GM18519 (cell line): ENCODE data around the gene MNDA.

ENCODE experiments used
- ATAC-seq: cut with Tn5 transposase; IDR thresholded peaks from one replicate; pipeline ENCODE4 v1.9.1; 2021; ENCODE audit warnings: mild to moderate bottlenecking, moderate library complexity; ENCODE audit not compliant: unreplicated experiment, low FRiP score

The MNDA gene

GRCh38 chr1:158830904-158831507, at the start of gene MNDA:
Gene MNDA, plus strand, starts transcription at chr1:158831351. Its CDS starts 10,803 bp downstream, at chr1:158842154.
- peak; percentile 89 for ATAC-seq

GRCh38 chr1:158793604-158794003, 37.5 kb upstream of the MNDA start:
- ATAC-seq: no peak

GRCh38 chr1:158794247-158794646, 36.9 kb upstream of the MNDA start:
- ATAC-seq: no peak

GRCh38 chr1:158798531-158798930, 32.6 kb upstream of the MNDA start:
- no peak for ATAC-seq

- ATAC-seq: no peak
Observed at GRCh38 chr1:158799689-158800088, 31.5 kb upstream of the MNDA start.

GRCh38 chr1:158800526-158800925, 30.6 kb upstream of the MNDA start:
- ATAC-seq: no peak

- no peak for ATAC-seq
Observed at GRCh38 chr1:158801396-158801795, 29.8 kb upstream of the MNDA start.

GRCh38 chr1:158803678-158804077, 27.5 kb upstream of the MNDA start:
- no peak for ATAC-seq

GRCh38 chr1:158806916-158807536, 24.1 kb upstream of the MNDA start:
- ATAC-seq: no peak

- no peak for ATAC-seq
Observed at GRCh38 chr1:158809256-158809655, 21.9 kb upstream of the MNDA start.

GRCh38 chr1:158809862-158810261, 21.3 kb upstream of the MNDA start:
- ATAC-seq: no peak

- ATAC-seq: no peak
Observed at GRCh38 chr1:158810311-158810710, 20.8 kb upstream of the MNDA start.

- no peak for ATAC-seq
Observed at GRCh38 chr1:158812336-158812735, 18.8 kb upstream of the MNDA start.

- ATAC-seq: no peak
Observed at GRCh38 chr1:158813164-158813563, 18.0 kb upstream of the MNDA start.

GRCh38 chr1:158814970-158815369, 16.2 kb upstream of the MNDA start:
- no peak for ATAC-seq

- no peak for ATAC-seq
Observed at GRCh38 chr1:158818560-158818959, 12.6 kb upstream of the MNDA start.

GRCh38 chr1:158818975-158819431, 12.1 kb upstream of the MNDA start:
- no peak for ATAC-seq

- peak; percentile 92 for ATAC-seq
Observed at GRCh38 chr1:158819461-158820443, 11.4 kb upstream of the MNDA start.

GRCh38 chr1:158821723-158822122, 9.4 kb upstream of the MNDA start:
- no peak for ATAC-seq

- peak; percentile 62 for ATAC-seq
Observed at GRCh38 chr1:158830074-158830677, 975 bp upstream of the MNDA start.

- no peak for ATAC-seq
Observed at GRCh38 chr1:158833264-158833663, 2.1 kb downstream of the MNDA start.
